Measurements from ENCODE around the gene SPNS1. TPM values are rescaled to one million over a fixed set of nuclear protein-coding genes. Genes with fewer than 3 reads are reported as not detected.
"Not testable (repeated sequence)": the region's sequence is repeated elsewhere in the genome, so short reads cannot be mapped to it uniquely, and the experiment has no call there.

Gene SPNS1
- total RNA-seq (2012; rRNA removed), result 36.5 and 40.8 TPM in 2 replicates

GRCh38 chr16:28974437-28975157 is at the start of gene SPNS1:
Gene SPNS1, plus strand, starts transcription at chr16:28974778. Its CDS starts 374 bp downstream, at chr16:28975152.
- Histone ChIP-seq H3K36me3 (ENCODE audit: insufficient read depth, low read length) (peaks cover 9% of the 10 kb centered on the region), H3K4me3 (ENCODE audit: low read length) (peak within 1 kb of the TSS; percentile 84), H3K4me1 (ENCODE audit: control insufficient read depth, insufficient read depth, low read length) (peaks cover 13% of the 10 kb centered on the region), H3K27me3 (ENCODE audit: control insufficient read depth, insufficient read depth, low read length) (no peaks in the 10 kb centered on the region), H3K4me2 (ENCODE audit: low read length) (peak within 1 kb of the TSS; percentile 94), H3K9ac (ENCODE audit: low read depth, low read length) (peak within 1 kb of the TSS; percentile 95), H3K9me3 (replicated peaks; ENCODE audit: low read length) (no peaks in the 10 kb centered on the region)

GRCh38 chr16:28925386-28926228 is 49.0 kb upstream of the SPNS1 start:
- peak overlapping the region; percentile 94 for H3K4me3 ChIP-seq (ENCODE audit: low read length)
- no peaks in the 10 kb centered on the region for H3K27me3 ChIP-seq (ENCODE audit: control insufficient read depth, insufficient read depth, low read length)
- H3K36me3 ChIP-seq (ENCODE audit: insufficient read depth, low read length), result peaks cover 14% of the 10 kb centered on the region
- no peaks in the 10 kb centered on the region for H3K9me3 ChIP-seq (replicated peaks; ENCODE audit: low read length)
- H3K9ac ChIP-seq (ENCODE audit: low read depth, low read length), result peak overlapping the region; percentile 99
- H3K4me2 ChIP-seq (ENCODE audit: low read length), result peak overlapping the region; percentile 87
- H3K4me1 ChIP-seq (ENCODE audit: control insufficient read depth, insufficient read depth, low read length), result peaks cover 7% of the 10 kb centered on the region

GRCh38 chr16:28926284-28926683 is 48.3 kb upstream of the SPNS1 start:
- not testable (repeated sequence) for H3K9me3 ChIP-seq (replicated peaks; ENCODE audit: low read length); H3K27me3 ChIP-seq (ENCODE audit: control insufficient read depth, insufficient read depth, low read length); H3K4me3 ChIP-seq (ENCODE audit: low read length); H3K4me1 ChIP-seq (ENCODE audit: control insufficient read depth, insufficient read depth, low read length)
- H3K4me2 ChIP-seq (ENCODE audit: low read length), result peak overlapping the region; percentile 87
- peaks cover 11% of the 10 kb centered on the region for H3K36me3 ChIP-seq (ENCODE audit: insufficient read depth, low read length)
- peak overlapping the region; percentile 99 for H3K9ac ChIP-seq (ENCODE audit: low read depth, low read length)

- Histone ChIP-seq H3K4me2 (ENCODE audit: low read length) (no peak overlapping the region), H3K9me3 (replicated peaks; ENCODE audit: low read length) (no peaks in the 10 kb centered on the region), H3K9ac (ENCODE audit: low read depth, low read length) (no peak overlapping the region), H3K4me3 (ENCODE audit: low read length) (no peak overlapping the region), H3K36me3 (ENCODE audit: insufficient read depth, low read length) (peaks cover 8% of the 10 kb centered on the region), H3K27me3 (ENCODE audit: control insufficient read depth, insufficient read depth, low read length) (no peaks in the 10 kb centered on the region), H3K4me1 (ENCODE audit: control insufficient read depth, insufficient read depth, low read length) (peaks cover 7% of the 10 kb centered on the region)
These were observed 46.8 kb upstream of the SPNS1 start for GRCh38 chr16:28927815-28928214.

GRCh38 chr16:28930203-28930602 is 44.4 kb upstream of the SPNS1 start:
- H3K4me1 ChIP-seq (ENCODE audit: control insufficient read depth, insufficient read depth, low read length), result no peaks in the 10 kb centered on the region
- no peaks in the 10 kb centered on the region for H3K9me3 ChIP-seq (replicated peaks; ENCODE audit: low read length)
- no peak overlapping the region for H3K4me2 ChIP-seq (ENCODE audit: low read length)
- no peak overlapping the region for H3K4me3 ChIP-seq (ENCODE audit: low read length)
- no peaks in the 10 kb centered on the region for H3K36me3 ChIP-seq (ENCODE audit: insufficient read depth, low read length)
- no peaks in the 10 kb centered on the region for H3K27me3 ChIP-seq (ENCODE audit: control insufficient read depth, insufficient read depth, low read length)
- H3K9ac ChIP-seq (ENCODE audit: low read depth, low read length), result no peak overlapping the region

- Histone ChIP-seq H3K36me3 (ENCODE audit: insufficient read depth, low read length) (no peaks in the 10 kb centered on the region), H3K9me3 (replicated peaks; ENCODE audit: low read length) (no peaks in the 10 kb centered on the region), H3K27me3 (ENCODE audit: control insufficient read depth, insufficient read depth, low read length) (no peaks in the 10 kb centered on the region), H3K4me3 (ENCODE audit: low read length) (no peak overlapping the region), H3K4me1 (ENCODE audit: control insufficient read depth, insufficient read depth, low read length) (no peaks in the 10 kb centered on the region), H3K4me2 (ENCODE audit: low read length) (no peak overlapping the region), H3K9ac (ENCODE audit: low read depth, low read length) (no peak overlapping the region)
These were observed 43.9 kb upstream of the SPNS1 start for GRCh38 chr16:28930652-28931051.

GRCh38 chr16:28931801-28932225 is 42.8 kb upstream of the SPNS1 start, which contains the start of gene CD19:
Gene CD19, plus strand, starts transcription at chr16:28931971. Its CDS starts 30 bp downstream, at chr16:28932001.
- no peak within 1 kb of the TSS for H3K9ac ChIP-seq (ENCODE audit: low read depth, low read length)
- no peak within 1 kb of the TSS for H3K4me3 ChIP-seq (ENCODE audit: low read length)
- no peaks in the 10 kb centered on the region for H3K36me3 ChIP-seq (ENCODE audit: insufficient read depth, low read length)
- H3K9me3 ChIP-seq (replicated peaks; ENCODE audit: low read length), result no peaks in the 10 kb centered on the region
- H3K4me2 ChIP-seq (ENCODE audit: low read length), result no peak within 1 kb of the TSS
- H3K4me1 ChIP-seq (ENCODE audit: control insufficient read depth, insufficient read depth, low read length), result no peaks in the 10 kb centered on the region
- H3K27me3 ChIP-seq (ENCODE audit: control insufficient read depth, insufficient read depth, low read length), result no peaks in the 10 kb centered on the region

GRCh38 chr16:28932339-28933141 is 42.0 kb upstream of the SPNS1 start:
- H3K4me1 ChIP-seq (ENCODE audit: control insufficient read depth, insufficient read depth, low read length), result no peaks in the 10 kb centered on the region
- H3K4me3 ChIP-seq (ENCODE audit: low read length), result no peak overlapping the region
- H3K9ac ChIP-seq (ENCODE audit: low read depth, low read length), result no peak overlapping the region
- H3K4me2 ChIP-seq (ENCODE audit: low read length), result no peak overlapping the region
- no peaks in the 10 kb centered on the region for H3K9me3 ChIP-seq (replicated peaks; ENCODE audit: low read length)
- no peaks in the 10 kb centered on the region for H3K36me3 ChIP-seq (ENCODE audit: insufficient read depth, low read length)
- H3K27me3 ChIP-seq (ENCODE audit: control insufficient read depth, insufficient read depth, low read length), result no peaks in the 10 kb centered on the region

- H3K4me2 ChIP-seq (ENCODE audit: low read length), result no peak overlapping the region
- no peaks in the 10 kb centered on the region for H3K36me3 ChIP-seq (ENCODE audit: insufficient read depth, low read length)
- H3K9me3 ChIP-seq (replicated peaks; ENCODE audit: low read length), result no peaks in the 10 kb centered on the region
- no peaks in the 10 kb centered on the region for H3K27me3 ChIP-seq (ENCODE audit: control insufficient read depth, insufficient read depth, low read length)
- no peak overlapping the region for H3K9ac ChIP-seq (ENCODE audit: low read depth, low read length)
- no peak overlapping the region for H3K4me3 ChIP-seq (ENCODE audit: low read length)
- no peaks in the 10 kb centered on the region for H3K4me1 ChIP-seq (ENCODE audit: control insufficient read depth, insufficient read depth, low read length)
These were observed 41.4 kb upstream of the SPNS1 start for GRCh38 chr16:28933171-28933570.

- Histone ChIP-seq H3K9ac (ENCODE audit: low read depth, low read length) (no peak overlapping the region), H3K9me3 (replicated peaks; ENCODE audit: low read length) (no peaks in the 10 kb centered on the region), H3K27me3 (ENCODE audit: control insufficient read depth, insufficient read depth, low read length) (peaks cover 4% of the 10 kb centered on the region), H3K4me2 (ENCODE audit: low read length) (no peak overlapping the region), H3K36me3 (ENCODE audit: insufficient read depth, low read length) (no peaks in the 10 kb centered on the region), H3K4me3 (ENCODE audit: low read length) (no peak overlapping the region), H3K4me1 (ENCODE audit: control insufficient read depth, insufficient read depth, low read length) (no peaks in the 10 kb centered on the region)
These were observed 39.2 kb upstream of the SPNS1 start for GRCh38 chr16:28935346-28935745.

Measured in skeletal muscle satellite cell (primary cell).